ENCODE measurements around the gene TCP11L2.

GRCh38 chr12:106255952-106256351, 46.6 kb upstream of the TCP11L2 start:
- no peak for TF ChIP-seq CTCF (IDR thresholded peaks at IDR 0.05)
- no peak for TF ChIP-seq POLR2A (IDR thresholded peaks at IDR 0.05)
